ENCODE data around the gene HIBADH.

The HIBADH gene

GRCh38 chr7:27670177-27670576 is 7.5 kb upstream of the HIBADH start:
- TF ChIP-seq, protein P1, sequence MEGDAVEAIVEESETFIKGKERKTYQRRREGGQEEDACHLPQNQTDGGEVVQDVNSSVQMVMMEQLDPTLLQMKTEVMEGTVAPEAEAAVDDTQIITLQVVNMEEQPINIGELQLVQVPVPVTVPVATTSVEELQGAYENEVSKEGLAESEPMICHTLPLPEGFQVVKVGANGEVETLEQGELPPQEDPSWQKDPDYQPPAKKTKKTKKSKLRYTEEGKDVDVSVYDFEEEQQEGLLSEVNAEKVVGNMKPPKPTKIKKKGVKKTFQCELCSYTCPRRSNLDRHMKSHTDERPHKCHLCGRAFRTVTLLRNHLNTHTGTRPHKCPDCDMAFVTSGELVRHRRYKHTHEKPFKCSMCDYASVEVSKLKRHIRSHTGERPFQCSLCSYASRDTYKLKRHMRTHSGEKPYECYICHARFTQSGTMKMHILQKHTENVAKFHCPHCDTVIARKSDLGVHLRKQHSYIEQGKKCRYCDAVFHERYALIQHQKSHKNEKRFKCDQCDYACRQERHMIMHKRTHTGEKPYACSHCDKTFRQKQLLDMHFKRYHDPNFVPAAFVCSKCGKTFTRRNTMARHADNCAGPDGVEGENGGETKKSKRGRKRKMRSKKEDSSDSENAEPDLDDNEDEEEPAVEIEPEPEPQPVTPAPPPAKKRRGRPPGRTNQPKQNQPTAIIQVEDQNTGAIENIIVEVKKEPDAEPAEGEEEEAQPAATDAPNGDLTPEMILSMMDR (IDR thresholded peaks at IDR 0.05; ENCODE audit: borderline replicate concordance, insufficient read depth, low read depth, low read length): no peak
- H3K4me3 ChIP-seq (ENCODE audit: low read depth, low read length): no peak overlapping the region

GRCh38 chr7:27665531-27665930 is 2.8 kb upstream of the HIBADH start:
- TF ChIP-seq, protein P1 (IDR thresholded peaks at IDR 0.05; ENCODE audit: borderline replicate concordance, insufficient read depth, low read depth, low read length): no peak

GRCh38 chr7:27663989-27664331 is 1.3 kb upstream of the HIBADH start:
- TF ChIP-seq, protein P1 (IDR thresholded peaks at IDR 0.05; ENCODE audit: borderline replicate concordance, insufficient read depth, low read depth, low read length): no peak
- no peak overlapping the region for H3K4me3 ChIP-seq (ENCODE audit: low read depth, low read length)

More at GRCh38 chr7:27665531-27665930, 2.8 kb upstream of the HIBADH start:
- no peak overlapping the region for H3K4me3 ChIP-seq (ENCODE audit: low read depth, low read length)

- TF ChIP-seq, protein P1 (IDR thresholded peaks at IDR 0.05; ENCODE audit: borderline replicate concordance, insufficient read depth, low read depth, low read length): no peak
- H3K4me3 ChIP-seq (ENCODE audit: low read depth, low read length): peak overlapping the region; percentile 92
Measured at GRCh38 chr7:27661811-27662489, 733 bp downstream of the HIBADH start.

DNA sequence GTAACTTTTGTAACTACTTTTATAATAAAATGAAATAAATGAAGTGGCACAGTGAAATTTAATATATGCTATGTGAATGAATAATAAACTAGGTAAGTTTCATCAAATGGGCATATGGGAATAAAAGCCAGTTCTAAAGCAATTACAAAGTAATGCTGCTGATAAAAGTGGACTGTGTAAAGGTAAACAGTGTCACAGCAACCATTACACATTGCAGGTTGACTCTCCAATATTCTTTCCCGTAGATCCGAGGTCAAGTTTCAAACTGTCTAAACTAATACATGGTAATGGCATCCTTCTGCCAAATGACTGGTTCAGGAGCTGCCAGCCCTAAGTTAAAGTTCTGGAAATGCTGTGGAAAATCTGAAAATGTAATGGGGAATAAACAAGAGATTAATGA is 6.0 kb downstream of the HIBADH start:
- H3K4me3 ChIP-seq (ENCODE audit: low read depth, low read length): no peak overlapping the region
- TF ChIP-seq, protein P1 (IDR thresholded peaks at IDR 0.05; ENCODE audit: borderline replicate concordance, insufficient read depth, low read depth, low read length): no peak

- TF ChIP-seq, protein P1 (IDR thresholded peaks at IDR 0.05; ENCODE audit: borderline replicate concordance, insufficient read depth, low read depth, low read length): no peak
- no peak overlapping the region for H3K4me3 ChIP-seq (ENCODE audit: low read depth, low read length)
Measured at GRCh38 chr7:27655184-27655583, 7.5 kb downstream of the HIBADH start.

DNA sequence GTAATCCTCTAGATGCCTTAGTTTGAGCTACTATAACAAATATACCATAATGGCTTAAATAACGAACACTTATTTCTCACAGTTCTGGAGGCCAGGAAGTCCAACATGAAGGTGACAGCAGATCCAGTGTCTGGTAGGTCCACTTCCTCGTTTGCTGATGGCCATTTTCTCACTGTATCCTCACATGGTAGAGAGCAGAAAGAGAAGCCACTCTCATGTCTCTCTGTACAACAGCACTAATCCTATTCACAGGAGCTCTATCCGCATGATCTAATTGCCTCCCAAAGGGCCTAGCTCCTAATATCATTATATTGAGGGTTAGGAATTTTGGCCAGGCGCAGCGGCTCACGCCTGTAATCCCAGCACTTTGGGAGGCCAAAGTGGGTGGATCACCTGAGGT is 10.2 kb downstream of the HIBADH start:
- H3K4me3 ChIP-seq (ENCODE audit: low read depth, low read length): no peak overlapping the region
- TF ChIP-seq, protein P1 (IDR thresholded peaks at IDR 0.05; ENCODE audit: borderline replicate concordance, insufficient read depth, low read depth, low read length): no peak

Data from GM12875 (cell line).